ENCODE data around the gene MRI1.

DNA sequence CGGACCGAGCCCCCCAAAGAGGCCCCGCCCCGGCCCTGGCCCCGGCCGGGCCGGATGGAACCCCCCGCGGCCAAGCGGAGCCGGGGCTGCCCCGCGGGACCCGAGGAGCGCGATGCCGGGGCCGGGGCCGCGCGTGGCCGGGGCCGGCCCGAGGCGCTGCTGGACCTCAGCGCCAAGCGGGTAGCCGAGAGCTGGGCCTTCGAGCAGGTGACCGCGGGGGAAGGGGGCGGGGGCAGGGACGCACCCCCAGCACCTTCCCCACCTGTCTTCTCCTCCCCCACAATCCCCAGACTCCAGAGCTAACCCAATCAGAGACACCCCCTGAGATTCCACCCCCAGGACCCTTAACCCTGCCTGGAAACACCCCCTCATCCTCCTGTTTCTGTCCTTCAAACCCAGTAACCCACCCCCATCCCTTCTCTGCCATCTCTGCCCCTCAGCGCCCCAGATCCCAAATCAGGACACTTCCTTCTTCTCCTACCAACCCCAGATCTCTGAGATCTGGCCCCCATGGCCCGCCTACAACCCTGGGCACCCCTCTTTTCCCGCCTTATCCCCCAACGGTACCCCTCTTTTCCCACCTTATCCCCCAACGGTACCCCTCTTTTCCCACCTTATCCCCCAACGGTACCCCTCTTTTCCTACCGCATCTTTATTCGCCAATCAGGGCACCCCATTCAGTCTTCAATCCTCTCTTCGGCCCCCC, 31.4 kb downstream of the MRI1 start:
- TF ChIP-seq POLR2AphosphoS5 (IDR thresholded peaks at IDR 0.05) (no peak), POLR2A (IDR thresholded peaks at IDR 0.05) (no peak)
- TF ChIP-seq, protein P1, sequence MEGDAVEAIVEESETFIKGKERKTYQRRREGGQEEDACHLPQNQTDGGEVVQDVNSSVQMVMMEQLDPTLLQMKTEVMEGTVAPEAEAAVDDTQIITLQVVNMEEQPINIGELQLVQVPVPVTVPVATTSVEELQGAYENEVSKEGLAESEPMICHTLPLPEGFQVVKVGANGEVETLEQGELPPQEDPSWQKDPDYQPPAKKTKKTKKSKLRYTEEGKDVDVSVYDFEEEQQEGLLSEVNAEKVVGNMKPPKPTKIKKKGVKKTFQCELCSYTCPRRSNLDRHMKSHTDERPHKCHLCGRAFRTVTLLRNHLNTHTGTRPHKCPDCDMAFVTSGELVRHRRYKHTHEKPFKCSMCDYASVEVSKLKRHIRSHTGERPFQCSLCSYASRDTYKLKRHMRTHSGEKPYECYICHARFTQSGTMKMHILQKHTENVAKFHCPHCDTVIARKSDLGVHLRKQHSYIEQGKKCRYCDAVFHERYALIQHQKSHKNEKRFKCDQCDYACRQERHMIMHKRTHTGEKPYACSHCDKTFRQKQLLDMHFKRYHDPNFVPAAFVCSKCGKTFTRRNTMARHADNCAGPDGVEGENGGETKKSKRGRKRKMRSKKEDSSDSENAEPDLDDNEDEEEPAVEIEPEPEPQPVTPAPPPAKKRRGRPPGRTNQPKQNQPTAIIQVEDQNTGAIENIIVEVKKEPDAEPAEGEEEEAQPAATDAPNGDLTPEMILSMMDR (IDR thresholded peaks at IDR 0.05) = no peak

All from transverse colon (tissue), 4 donors.